CD4-positive, CD25-positive, alpha-beta regulatory T cell (primary cell): Measurements from ENCODE around the gene PURA. TPM values are rescaled to one million over a fixed set of nuclear protein-coding genes. Genes with fewer than 3 reads are reported as not detected.

Experiments
- ATAC-seq, 2 donors: fragments of 150-1000 bp; cut with Tn5 transposase; one replicate each; pipeline ENCODE4 v1.10.0; 2021; ENCODE audit warnings: low read depth in 2 of 2, moderate number of reproducible peaks in 2 of 2, moderate library complexity in 1 of 2
- DNase-seq, 3 donors: peaks; one replicate each; pipeline versions ENCODE4 v3.0.0 to v3.0.0-alpha.2; 2012 to 2022; ENCODE audit warnings: mixed read lengths in 1 of 3
- H3K27ac ChIP-seq: one replicate; pipeline ENCODE4 v1.7.0; 2013; ENCODE audit warnings: mild to moderate bottlenecking, low read length; ENCODE audit not compliant: insufficient read depth, poor library complexity, severe bottlenecking
- H3K27me3 ChIP-seq: one replicate; pipeline ENCODE4 v1.7.0; 2013; ENCODE audit warnings: low read length; ENCODE audit not compliant: control insufficient read depth, insufficient read depth
- H3K36me3 ChIP-seq: one replicate; pipeline ENCODE4 v1.7.0; 2013; ENCODE audit warnings: mild to moderate bottlenecking, low read length, moderate library complexity; ENCODE audit not compliant: control insufficient read depth, insufficient read depth
- H3K4me1 ChIP-seq: 2 replicates; pipeline ENCODE4 v1.7.0; 2013; ENCODE audit warnings: mild to moderate bottlenecking, low read length; ENCODE audit not compliant: insufficient read depth, control insufficient read depth, poor library complexity, severe bottlenecking
- H3K4me3 ChIP-seq: one replicate; pipeline ENCODE4 v1.7.0; 2013; ENCODE audit warnings: low read depth, mild to moderate bottlenecking, low read length, moderate library complexity
- H3K9me3 ChIP-seq, 2 experiments: 1 replicate in 1 of 2; 2 replicates in 1 of 2; pipeline ENCODE4 v1.7.0; 2013; ENCODE audit warnings: low read length in 2 of 2, mild to moderate bottlenecking in 1 of 2, moderate library complexity in 1 of 2; ENCODE audit not compliant: control insufficient read depth in 2 of 2
- H3K27ac Mint-ChIP-seq, 3 donors: one replicate each; pipeline ENCODE4 v1.8.0; 2020 to 2022; ENCODE audit warnings: mild to moderate bottlenecking in 3 of 3, mixed read lengths in 3 of 3, moderate library complexity in 2 of 3
- H3K27me3 Mint-ChIP-seq: one replicate; pipeline ENCODE4 v1.8.0; 2022; ENCODE audit warnings: mild to moderate bottlenecking, mixed read lengths
- H3K36me3 Mint-ChIP-seq: one replicate; pipeline ENCODE4 v1.8.0; 2020; ENCODE audit warnings: mixed read lengths
- H3K4me1 Mint-ChIP-seq, 4 donors: one replicate each; pipeline ENCODE4 v1.8.0; 2020 to 2022; ENCODE audit warnings: mixed read lengths in 4 of 4, mild to moderate bottlenecking in 1 of 4
- H3K4me3 Mint-ChIP-seq, 4 donors: one replicate each; pipeline ENCODE4 v1.8.0; 2020 to 2022; ENCODE audit warnings: mild to moderate bottlenecking in 4 of 4, mixed read lengths in 4 of 4, moderate library complexity in 3 of 4
- H3K9me3 Mint-ChIP-seq, 7 donors: one replicate each; pipeline ENCODE4 v1.8.0; 2020 to 2022; ENCODE audit warnings: mixed read lengths in 7 of 7, mild to moderate bottlenecking in 3 of 7, moderate library complexity in 2 of 7
- polyA plus RNA-seq, 4 donors: library from polyadenylated mRNA; unstranded; fragments of 300-500 nt; fragmentation: Illumina TruSeq; gene quantifications; one replicate each; pipeline ENCODE4 v1.2.3, GENCODE V29; 2021
- total RNA-seq: library from RNA; stranded (reverse); gene quantifications from one replicate; pipeline ENCODE4 v1.2.3, GENCODE V29; 2022

PURA gene
- total and polyA plus RNA-seq, 5 donors from 2014 or later: 2.3 to 7.7 (median 3.7) TPM

DNA sequence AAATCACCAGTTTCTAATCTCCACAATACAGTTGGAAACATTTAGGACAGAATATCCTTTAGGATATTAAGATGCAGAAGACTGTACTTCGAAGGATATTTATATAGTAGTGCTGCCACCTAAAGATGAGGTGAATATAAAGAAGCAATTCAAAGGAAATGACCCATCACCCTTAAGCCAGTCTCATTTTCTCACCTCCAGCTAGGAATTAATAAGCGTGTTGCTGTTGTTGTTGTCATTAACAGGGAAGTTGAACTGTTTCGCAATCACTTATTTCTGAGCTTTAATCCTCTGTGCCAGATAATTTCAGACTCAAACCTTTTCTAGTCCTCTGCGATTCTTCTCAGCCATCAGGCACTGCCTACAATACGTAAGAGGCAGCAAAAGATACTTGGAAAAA lies 7.8 kb upstream of the PURA start:
- Histone ChIP-seq H3K4me1 (peaks cover 28% of the 10 kb centered on the region), H3K27me3 (peaks cover 12% of the 10 kb centered on the region), H3K36me3 (no peaks in the 10 kb centered on the region), H3K9me3 (no peaks in the 10 kb centered on the region), H3K4me3 (no peak overlapping the region), H3K27ac (no peak overlapping the region)
- peak overlapping the region; percentile 88 to 96 (median 94) for H3K4me3 Mint-ChIP-seq
- peak overlapping the region in 1 of 3 donors; percentile 97 for H3K27ac Mint-ChIP-seq
- no peak for ATAC-seq
- H3K9me3 Mint-ChIP-seq: peaks cover 0 to 2% (median 0%) of the 10 kb centered on the region in 7 donors
- DNase-seq: no peak
- peaks cover 49% of the 10 kb centered on the region for H3K27me3 Mint-ChIP-seq
- no peaks in the 10 kb centered on the region for H3K36me3 Mint-ChIP-seq
- peaks cover 18 to 34% (median 21%) of the 10 kb centered on the region in 4 donors for H3K4me1 Mint-ChIP-seq

DNA sequence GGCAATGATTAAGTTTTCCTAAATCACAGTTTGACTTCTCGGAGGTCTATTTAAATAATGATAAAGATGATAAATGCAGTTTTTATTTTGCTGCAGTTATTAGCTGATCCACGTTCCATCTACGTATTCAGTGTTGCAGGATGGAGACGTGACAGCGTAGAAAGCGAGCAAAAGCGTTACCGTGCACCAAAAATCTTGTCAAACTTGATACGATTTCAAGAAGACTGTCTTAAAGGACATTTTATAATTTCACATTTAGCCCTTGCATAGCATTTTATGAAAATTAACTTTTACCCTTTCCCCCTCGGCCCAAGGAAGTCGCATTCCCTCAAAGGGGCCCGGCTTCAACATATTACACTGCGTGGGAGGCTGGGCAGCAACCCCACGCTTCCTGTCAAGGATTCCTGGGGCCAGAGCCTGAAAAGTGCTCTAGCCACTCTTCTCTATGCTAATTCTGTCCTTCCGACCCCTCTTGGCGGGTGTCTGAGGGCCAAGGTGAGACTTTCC lies 7.1 kb upstream of the PURA start:
- H3K4me1 Mint-ChIP-seq: peaks cover 21 to 39% (median 24%) of the 10 kb centered on the region in 4 donors
- peak overlapping the region; percentile 42 for H3K4me3 ChIP-seq

DNA sequence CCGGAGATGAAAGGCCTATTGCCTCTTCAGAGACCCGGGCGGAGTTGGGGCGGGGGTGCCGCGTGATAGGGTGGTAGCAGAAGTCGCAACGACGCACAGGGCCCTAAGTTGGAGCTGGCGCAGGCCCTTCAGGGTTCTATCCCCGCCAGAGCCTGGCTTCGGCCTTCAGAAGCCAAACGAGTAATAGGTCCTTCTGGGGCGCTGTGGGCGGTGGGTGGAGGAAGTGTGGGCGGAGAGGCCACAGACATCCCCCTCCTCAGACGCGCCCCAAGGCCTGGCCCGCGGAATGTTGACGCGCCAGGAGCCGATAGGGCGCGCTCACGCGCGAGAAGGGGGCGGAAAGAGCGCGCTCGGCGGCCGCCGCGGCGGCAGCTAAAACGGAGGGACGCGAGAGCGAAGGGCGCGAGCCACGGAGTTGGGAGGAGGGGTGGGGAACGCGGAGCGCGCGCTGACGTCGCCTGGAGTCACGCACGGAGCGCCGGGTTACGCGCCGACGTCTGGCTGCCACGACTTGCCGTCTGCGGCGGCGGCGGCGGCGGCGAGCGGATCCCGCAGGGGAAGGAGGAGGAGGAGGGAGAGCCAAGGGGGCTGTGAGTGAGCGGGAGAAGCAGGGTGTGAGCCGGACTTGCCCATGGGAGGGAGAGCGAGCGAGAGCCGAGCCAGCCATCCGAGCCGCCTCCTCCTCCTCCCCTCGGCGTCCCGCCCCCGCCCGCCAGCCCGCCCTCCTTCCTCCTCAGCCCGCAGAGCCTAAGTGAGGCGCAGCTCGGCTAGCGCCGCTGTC lies 6.4 kb upstream of the PURA start:
- Histone ChIP-seq H3K36me3 (no peaks in the 10 kb centered on the region), H3K27ac (peak overlapping the region; percentile 94), H3K4me1 (peaks cover 33% of the 10 kb centered on the region), H3K4me3 (peak overlapping the region; percentile 21), H3K9me3 (no peaks in the 10 kb centered on the region), H3K27me3 (peaks cover 12% of the 10 kb centered on the region)
- peaks cover 56% of the 10 kb centered on the region for H3K27me3 Mint-ChIP-seq
- ATAC-seq: peak; percentile 88 to 91
- H3K9me3 Mint-ChIP-seq: peaks cover 0 to under 1% (median 0%) of the 10 kb centered on the region in 7 donors
- DNase-seq: peak; percentile 87 to 98 (median 94)
- peak overlapping the region; percentile 88 to 96 (median 94) for H3K4me3 Mint-ChIP-seq
- H3K4me1 Mint-ChIP-seq: peaks cover 21 to 46% (median 25%) of the 10 kb centered on the region in 4 donors
- peak overlapping the region; percentile 97 to 99 (median 97) for H3K27ac Mint-ChIP-seq
- no peaks in the 10 kb centered on the region for H3K36me3 Mint-ChIP-seq

More for the DNA sequence above, 7.1 kb upstream of the PURA start:
- Histone ChIP-seq H3K4me1 (peaks cover 28% of the 10 kb centered on the region), H3K27me3 (peaks cover 12% of the 10 kb centered on the region), H3K36me3 (no peaks in the 10 kb centered on the region), H3K9me3 (no peaks in the 10 kb centered on the region), H3K27ac (peak overlapping the region; percentile 94)
- no peak for DNase-seq
- H3K36me3 Mint-ChIP-seq: no peaks in the 10 kb centered on the region
- peak overlapping the region; percentile 97 to 99 (median 97) for H3K27ac Mint-ChIP-seq
- no peak for ATAC-seq
- peaks cover 51% of the 10 kb centered on the region for H3K27me3 Mint-ChIP-seq
- H3K9me3 Mint-ChIP-seq: peaks cover 0 to 2% (median 0%) of the 10 kb centered on the region in 7 donors
- peak overlapping the region; percentile 88 to 96 (median 94) for H3K4me3 Mint-ChIP-seq

DNA sequence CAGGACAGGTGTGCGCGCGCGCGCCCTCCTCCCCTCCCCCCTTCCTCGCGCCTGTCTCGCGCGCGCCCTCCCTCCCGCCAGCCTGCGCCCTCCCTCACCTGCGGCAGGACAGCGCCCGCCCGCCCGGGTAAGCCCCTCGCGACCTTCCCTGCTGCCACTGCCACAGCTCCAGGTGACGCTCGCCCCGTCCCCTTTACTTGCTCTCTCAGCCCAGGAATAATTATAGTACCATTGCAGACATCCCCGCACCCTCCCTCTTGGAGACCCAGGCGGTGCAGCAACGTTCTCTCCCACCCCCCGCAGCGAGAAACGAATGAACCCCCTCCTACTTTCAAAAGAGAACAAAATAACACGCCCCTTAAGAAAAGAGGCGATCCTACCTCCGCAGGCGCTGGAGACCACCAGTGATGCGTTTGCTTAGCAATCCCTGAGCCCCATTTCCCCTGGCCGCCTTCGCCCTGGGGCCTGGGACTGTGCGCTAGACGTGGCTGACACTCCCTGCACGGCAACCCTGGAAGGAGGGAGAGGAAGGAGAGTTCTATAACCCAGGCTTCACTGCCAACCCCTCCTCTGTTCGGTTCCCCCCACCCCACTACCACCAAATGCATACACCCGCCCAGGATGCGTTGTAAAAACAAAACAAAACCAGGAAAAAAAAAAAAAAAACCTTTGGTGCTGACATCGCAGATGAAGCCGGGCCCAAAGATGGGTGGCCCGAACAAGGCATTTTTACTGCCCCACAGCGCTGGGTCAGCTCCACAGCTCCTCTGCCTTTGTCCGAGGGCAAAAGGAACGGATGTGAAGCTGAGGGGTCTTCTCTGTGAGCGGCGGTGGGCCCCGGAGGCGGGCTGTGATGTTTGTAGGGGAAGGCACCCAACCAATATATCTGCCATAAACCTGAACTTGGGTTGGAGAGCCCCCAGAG lies 5.6 kb upstream of the PURA start:
- Mint-ChIP-seq H3K27me3 (peaks cover 50% of the 10 kb centered on the region), H3K4me3 (peak overlapping the region; percentile 88 to 96 (median 91)), H3K36me3 (no peaks in the 10 kb centered on the region), H3K27ac (peak overlapping the region; percentile 93 to 97 (median 96)), H3K4me1 (peaks cover 21 to 54% (median 28%) of the 10 kb centered on the region in 4 donors), H3K9me3 (no peaks in the 10 kb centered on the region)
- Histone ChIP-seq H3K4me3 (peak overlapping the region; percentile 65), H3K36me3 (no peaks in the 10 kb centered on the region), H3K27ac (peak overlapping the region; percentile 94), H3K4me1 (peaks cover 42% of the 10 kb centered on the region), H3K9me3 (no peaks in the 10 kb centered on the region), H3K27me3 (peaks cover 12% of the 10 kb centered on the region)
- ATAC-seq (no peak), DNase-seq (peak in 1 of 3 donors; percentile 28)

DNA sequence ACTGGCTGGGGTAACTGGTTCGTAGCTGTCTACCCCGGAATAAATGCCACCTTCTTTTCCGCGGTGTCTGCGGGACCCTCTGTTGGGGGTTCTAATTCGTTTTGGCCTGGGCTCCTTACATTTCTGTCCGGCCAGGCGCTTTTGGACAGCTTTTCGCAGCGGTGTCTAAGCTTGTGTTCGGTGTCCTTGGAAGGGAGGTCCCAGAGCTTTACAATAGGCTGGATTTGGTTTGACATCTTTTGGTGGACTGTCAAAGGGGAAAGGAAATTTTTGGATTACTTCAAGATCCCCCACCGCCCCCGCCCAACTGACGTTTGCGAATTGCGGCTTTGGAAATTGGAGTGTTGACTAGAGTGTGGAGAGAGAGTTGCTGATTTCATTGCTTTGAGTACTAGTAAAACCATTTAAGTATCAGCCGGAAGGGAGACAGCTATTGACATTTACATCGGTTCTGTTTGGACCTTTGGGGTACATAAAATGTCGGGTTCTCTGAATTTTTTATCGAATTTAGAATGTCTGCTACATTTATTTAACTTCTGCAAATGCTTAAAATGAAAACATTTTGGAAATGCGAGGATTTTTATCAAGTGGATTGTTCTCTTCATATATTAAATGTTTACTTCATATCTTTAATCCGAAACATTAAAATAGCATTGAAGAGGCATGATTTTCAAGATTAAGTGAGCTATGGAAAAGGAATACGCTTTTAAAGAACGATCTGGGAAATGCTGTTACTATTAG lies 4.7 kb upstream of the PURA start:
- Histone ChIP-seq H3K4me1 (peaks cover 43% of the 10 kb centered on the region), H3K27me3 (peaks cover 12% of the 10 kb centered on the region), H3K4me3 (peak overlapping the region; percentile 65), H3K36me3 (no peaks in the 10 kb centered on the region), H3K27ac (no peak overlapping the region), H3K9me3 (no peaks in the 10 kb centered on the region)
- no peaks in the 10 kb centered on the region for H3K36me3 Mint-ChIP-seq
- peaks cover 21 to 56% (median 28%) of the 10 kb centered on the region in 4 donors for H3K4me1 Mint-ChIP-seq
- H3K27ac Mint-ChIP-seq: peak overlapping the region in 1 of 3 donors; percentile 97
- H3K9me3 Mint-ChIP-seq: no peaks in the 10 kb centered on the region
- peak overlapping the region; percentile 88 to 96 (median 91) for H3K4me3 Mint-ChIP-seq
- DNase-seq: no peak
- no peak for ATAC-seq
- H3K27me3 Mint-ChIP-seq: peaks cover 43% of the 10 kb centered on the region

DNA sequence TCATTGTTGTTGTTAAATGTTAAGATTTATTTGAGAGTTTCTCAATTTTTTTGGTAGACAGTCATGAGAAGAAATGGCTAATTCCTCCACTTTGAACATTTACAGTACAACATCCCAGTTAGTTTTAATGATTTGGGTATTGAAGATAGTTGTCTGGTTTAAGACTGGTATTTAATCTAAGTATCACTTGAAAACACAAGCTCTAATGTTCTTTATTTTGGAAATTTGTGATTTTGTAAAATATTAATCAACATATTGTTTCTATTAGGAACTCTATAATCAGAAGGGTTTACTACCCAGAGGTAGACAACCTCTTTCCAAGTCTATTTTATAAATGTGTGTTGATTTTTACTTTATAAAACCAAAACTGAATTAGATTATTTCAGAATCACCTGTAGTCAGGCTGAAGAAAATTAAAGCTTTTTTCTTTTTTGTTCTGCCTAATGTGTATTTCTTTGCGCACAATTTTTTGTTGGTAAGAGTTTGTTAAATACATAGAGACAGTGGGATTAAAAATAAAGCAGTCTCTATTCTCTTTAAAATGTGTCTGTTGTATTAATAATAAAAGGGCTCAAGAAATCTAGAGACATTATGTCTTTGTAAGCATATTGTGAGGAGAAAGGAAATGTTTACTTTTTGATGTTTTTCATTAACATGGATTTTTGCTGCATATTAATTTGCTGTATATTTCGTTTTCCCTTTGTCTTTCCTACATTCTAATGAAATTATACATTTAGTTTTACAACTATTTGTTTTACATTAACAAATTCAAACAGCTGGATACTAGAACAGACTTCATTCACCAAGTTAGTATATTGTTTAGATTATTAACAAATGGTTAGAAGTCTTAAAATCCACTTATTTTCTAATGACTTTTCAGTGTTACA lies 3.9 kb upstream of the PURA start:
- Histone ChIP-seq H3K27ac (no peak overlapping the region), H3K4me1 (peaks cover 49% of the 10 kb centered on the region), H3K36me3 (no peaks in the 10 kb centered on the region), H3K27me3 (peaks cover 10% of the 10 kb centered on the region), H3K4me3 (peak overlapping the region; percentile 22), H3K9me3 (no peaks in the 10 kb centered on the region)
- Mint-ChIP-seq H3K9me3 (no peaks in the 10 kb centered on the region), H3K4me3 (peak overlapping the region; percentile 88 to 97 (median 95)), H3K27ac (no peak overlapping the region), H3K4me1 (peaks cover 21 to 59% (median 32%) of the 10 kb centered on the region in 4 donors), H3K27me3 (peaks cover 41% of the 10 kb centered on the region), H3K36me3 (no peaks in the 10 kb centered on the region)
- no peak for DNase-seq
- ATAC-seq: no peak
